Activated gamma-delta T cell treated with Interleukin-2 at 50 U/mL for 16 hours (primary cell): ENCODE results near the gene DIPK1A.
A peak's percentile ranks its signal among the peaks of the same experiment; 100 is the strongest.

Source experiments
- DNase-seq: peaks from one replicate; pipeline ENCODE4 v3.0.0-alpha.2; 2020

The DIPK1A gene

DNA sequence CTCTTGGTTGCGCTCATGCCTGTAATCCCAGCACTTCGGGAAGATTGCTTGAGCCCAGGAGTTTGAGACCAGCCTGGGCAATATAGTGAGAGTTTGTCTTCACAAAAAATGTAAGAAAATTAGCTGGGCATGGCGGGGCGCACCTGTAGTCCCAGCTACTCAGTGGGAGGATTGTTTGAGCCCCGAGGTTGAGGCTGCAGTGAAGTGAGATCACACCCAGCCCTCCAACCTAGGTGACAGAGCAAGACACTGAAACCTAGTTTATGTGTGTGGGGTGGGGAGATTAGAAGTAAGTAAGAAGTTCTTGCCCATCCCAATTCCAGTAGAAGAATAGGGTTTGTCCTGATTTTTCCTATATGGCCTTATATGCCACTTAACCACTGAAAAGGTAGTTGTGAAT lies 127.4 kb downstream of the DIPK1A start:
- DNase-seq: no peak

GRCh38 chr1:92832537-92833114 lies 128.6 kb downstream of the DIPK1A start:
- no peak for DNase-seq

DNA sequence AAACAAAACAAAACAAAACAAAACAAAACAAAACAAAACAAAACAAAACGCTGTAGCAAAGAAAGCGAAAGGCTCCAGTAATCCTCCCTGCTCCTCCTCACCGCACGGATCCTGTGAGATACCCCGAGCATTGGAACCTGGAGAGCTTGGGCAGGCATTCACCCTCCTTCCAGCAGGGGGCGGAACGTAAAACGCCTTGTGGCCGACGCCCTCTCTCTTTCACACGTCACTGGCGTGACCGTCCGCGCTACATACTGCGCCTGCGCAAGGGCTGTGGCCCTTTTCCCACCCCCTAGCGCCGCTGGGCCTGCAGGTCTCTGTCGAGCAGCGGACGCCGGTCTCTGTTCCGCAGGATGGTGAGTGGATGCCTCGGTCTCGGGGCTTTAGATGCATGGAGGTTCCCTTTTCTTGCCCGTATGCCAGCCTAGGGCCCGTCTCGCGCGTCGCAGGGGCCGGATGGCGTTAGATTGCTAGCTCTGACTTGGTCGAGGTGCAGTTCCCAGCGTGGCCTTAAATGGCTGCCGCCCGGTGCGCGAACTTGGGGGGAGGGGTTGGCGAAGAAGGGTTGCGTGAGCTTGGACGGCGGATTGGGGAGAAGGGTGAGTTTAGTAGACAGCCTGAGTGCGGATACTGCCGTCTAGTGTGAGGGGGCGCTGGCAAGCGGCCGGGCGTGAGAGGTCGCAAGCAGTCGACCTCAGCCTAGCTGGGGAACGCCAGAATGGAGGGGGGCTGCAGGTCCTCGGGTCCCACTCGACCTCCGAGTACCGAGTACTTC lies 129.3 kb downstream of the DIPK1A start, which contains the start of gene RPL5:
TSS of gene RPL5 (plus strand) at position 279 of the 775 bp plus-strand sequence. CDS start at position 354, 75 bp downstream.
- DNase-seq: peak; percentile 96

DNA sequence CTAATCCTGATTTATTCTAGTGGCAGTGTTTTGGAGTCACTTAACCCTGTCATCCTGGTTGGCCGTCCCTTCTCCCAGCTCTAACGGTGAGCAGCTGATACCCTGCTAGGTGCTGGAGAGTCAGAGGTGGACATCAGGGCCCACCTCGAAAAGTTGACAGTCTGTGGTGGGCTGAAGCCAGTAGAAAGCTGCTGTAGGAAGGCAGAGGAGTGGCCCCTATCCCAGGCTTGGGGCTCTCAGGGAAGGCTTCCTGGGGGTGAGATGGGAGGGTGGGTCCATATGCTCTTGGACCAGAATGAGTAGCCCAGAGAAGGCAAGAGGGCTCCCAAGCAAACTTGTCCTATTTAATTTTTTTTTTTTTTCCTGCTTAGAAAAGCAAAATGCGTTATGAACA lies 129.9 kb downstream of the DIPK1A start:
- DNase-seq: no peak

GRCh38 chr1:92826792-92827191 lies 134.5 kb downstream of the DIPK1A start:
- DNase-seq: no peak

DNA sequence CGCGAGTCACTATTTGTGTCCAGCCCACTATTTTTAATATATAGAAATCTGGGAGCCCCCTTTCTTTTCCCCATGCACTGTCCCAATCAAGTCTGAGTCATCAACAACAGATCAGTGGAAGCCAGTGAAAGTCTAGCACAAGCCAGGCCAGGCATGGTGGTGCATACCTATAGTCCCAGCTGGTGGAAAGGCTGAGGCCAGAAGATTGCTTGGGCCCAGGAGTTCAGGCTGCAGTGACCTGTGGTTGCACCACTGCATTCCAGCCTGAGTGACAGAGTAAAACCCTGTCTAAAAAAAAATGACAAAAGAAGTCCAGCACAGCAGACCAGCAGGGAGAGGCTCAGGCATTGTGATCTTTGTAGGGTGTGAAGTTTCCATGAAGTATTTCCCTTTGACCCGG lies 138.4 kb downstream of the DIPK1A start:
- DNase-seq: no peak

GRCh38 chr1:92820551-92820950 lies 140.7 kb downstream of the DIPK1A start:
- DNase-seq: no peak

DNA sequence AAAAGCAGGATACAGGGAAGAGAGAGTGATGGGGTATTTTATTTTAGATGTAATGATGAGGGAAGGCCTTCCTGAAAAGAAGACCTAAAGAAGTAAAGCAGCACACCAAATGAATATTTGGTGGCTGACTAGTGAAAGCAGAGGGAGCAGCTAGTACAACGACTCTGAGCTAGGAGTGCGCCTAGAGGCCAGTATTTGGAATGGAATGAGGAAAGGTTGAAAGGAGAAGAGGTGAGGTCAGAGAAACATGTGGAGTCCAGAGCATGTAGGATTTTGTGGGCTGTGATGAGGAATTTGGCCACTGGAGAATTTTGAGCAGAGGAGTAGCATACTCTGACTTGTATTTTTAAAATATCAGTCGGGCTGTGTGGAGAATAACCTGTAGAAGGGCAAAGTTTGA lies 141.2 kb downstream of the DIPK1A start:
- DNase-seq: no peak

GRCh38 chr1:92817986-92818764 lies 143.1 kb downstream of the DIPK1A start:
- no peak for DNase-seq

DNA sequence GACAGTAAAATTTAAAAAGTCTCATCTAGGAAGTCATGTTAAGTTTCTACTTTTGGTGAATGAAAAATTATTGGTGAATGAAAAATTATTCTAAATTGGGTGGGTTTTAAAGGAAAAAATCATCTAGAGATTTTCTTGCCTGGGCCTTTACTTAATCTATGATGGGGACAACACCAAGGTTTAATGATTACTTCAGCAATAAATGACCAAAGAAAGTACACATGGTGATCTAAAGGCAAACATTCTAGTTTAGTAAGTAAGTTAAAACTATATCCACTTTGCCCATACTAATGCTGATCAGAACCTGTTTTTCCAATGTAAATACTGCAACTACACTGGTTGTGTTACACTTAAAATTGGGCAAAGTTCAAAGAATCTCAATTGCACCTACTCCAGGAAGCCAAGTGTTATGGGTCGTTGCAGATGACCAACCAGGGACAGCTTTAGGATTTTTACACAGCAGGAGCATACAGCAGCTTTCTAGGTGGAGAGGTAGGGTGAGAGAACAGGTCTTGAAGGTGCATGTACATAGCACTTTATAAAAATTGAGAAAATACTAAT lies 144.0 kb downstream of the DIPK1A start:
- no peak for DNase-seq

DNA sequence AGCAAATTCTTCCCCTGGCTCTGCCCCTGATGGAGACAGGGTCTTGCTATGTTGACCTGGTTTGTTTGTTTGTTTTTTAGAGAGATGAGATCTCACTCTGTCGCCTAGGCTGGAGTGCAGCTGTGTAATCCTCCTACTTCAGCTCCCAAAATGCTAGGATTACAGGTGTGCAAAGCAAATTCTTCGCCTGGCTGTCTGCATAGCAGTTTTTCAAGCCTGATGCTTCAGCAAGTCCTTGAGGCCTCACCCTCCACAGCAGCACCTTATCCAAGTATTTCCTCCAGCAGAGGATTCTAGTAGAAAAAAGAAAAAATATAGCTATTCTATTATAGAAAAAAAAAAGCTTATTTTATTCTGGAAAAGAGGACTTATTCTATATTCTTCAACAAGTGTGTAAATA lies 144.5 kb downstream of the DIPK1A start:
- no peak for DNase-seq

DNA sequence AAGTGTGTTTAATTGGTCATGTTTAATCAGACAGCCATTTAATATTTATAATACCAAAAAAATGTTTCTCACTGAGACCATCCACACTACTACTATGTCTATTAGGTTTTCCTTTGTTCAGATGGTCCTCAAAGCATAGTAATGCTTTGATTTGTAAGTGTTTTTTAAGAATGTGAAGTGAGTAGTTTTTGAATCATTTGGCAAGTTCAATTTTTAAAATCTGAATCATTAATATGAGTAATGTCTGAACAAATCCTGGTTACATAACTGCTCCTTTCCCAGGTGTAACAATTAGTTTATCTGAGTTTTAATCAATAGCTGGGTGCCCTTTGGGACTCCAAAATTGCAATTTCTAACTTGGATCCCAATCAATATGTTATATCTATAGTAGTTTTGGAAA lies 152.9 kb downstream of the DIPK1A start:
- DNase-seq: no peak

- DNase-seq: no peak
Observed at GRCh38 chr1:92805216-92805615, 156.0 kb downstream of the DIPK1A start.

DNA sequence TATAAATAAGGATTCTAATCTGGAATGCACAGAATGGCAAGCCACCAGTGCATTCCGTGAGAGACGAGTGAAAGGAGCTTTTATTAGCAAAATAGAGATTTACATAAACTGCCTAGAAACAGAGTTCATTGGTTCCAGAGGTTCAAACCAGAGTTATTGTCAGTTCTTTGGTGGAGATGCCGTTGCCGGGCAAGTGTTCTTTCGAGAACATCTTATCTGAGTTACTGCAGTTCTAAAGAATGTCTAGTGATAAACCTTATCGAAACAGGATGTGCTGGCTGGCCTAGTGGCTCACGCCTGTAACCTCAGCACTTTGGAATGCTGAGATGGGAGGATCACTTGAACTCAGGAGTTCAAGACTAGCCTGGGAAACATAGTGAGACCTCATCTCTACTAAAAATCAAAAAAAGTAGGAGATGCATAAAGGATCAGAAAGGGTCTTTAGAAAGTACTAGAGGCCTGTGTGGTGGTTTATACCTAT lies 156.5 kb downstream of the DIPK1A start:
- no peak for DNase-seq

DNA sequence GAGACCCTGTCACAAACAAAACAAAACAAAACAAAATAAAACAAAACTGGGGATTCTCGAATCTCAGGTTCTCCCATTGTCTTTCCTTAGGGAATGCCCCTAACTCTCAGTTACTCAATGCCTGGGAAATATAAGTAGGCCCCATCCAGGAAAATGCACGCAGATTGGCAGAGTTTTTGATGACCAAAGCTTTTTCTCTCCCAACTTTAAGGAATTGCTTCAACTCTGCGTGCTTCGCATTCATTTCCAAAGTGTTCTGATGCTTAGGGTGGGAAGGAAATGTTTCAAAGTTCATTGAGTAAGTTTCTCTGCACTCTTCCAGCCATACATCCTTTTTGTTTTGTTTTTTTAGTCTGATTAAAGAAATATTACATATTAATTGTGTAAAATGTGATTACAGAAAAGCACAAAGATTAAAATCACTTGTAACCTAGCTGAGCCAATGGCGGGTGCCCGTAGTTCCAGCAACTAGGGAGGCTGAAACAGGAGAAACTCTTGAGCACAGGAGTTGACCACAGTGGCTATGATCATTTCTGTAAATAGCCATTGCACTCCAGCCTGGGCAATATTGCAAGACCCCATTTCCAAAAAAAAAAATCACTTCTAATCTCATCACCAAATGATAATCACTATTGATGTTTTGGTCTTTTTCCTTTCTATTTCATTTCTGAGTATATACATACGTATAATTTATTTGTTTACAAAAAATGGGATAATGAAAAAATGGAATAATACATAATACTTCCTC lies 157.9 kb downstream of the DIPK1A start:
- no peak for DNase-seq

DNA sequence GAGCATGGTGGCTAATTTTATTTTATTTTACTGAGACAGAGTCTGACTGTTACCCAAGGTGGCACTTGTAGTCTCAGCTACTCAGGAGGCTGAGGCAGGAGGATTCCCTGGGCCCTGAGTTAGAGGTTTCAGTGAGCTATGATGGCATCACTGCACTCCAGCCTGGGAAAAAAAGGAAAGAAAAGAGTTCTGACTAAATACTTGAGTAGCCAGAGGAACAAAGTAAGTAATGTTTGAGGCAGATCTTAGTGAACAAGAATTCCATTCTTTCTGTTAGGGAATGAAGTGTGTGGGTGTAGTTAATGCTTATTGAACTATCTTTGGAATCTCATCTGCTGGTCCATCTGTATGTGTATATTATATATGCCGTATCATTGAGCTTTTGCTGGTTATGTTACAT lies 163.3 kb downstream of the DIPK1A start:
- no peak for DNase-seq

DNA sequence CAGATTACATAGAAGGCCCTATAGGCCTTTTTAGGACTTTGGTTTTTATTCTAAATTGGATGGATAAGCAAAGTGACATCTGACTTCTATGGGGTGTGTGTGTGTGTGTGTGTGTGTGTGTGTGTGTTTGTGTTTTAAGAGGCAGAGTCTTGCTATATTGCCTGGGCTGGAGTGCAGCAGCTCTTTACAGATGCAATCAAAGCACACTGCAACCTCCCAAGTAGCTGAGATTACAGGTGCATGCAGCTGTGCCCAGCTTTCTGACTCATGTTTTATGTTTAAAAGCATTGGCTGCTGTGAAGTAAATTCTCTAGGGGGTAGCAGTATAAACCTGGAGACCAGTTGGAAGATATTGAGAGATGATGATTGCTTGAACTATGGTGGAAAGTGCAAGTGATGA lies 164.0 kb downstream of the DIPK1A start:
- no peak for DNase-seq

DNA sequence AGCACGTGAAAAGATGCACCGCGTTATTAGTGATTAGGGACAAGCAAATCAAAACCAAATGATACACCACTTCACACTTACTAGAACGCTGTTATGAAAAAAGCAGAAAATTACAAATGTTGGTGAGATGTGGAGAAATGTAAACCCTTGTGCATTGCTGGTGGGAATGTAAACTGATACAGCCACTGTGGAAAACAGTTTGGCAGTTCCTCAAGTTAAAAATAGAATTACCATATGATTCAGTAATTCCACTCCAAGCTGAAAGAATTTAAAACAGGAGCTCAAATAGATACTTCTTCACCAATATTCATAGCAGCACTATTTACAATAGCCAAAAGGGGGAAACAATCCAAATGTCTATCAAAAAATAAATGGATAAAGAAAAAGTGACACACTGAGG lies 166.1 kb downstream of the DIPK1A start:
- no peak for DNase-seq

- DNase-seq: no peak
Observed at GRCh38 chr1:92792340-92792782, 168.9 kb downstream of the DIPK1A start.
